Right atrium auricular region (tissue), 2 donors: ENCODE measurements around the gene RUBCNL. TPM values are rescaled to one million over a fixed set of nuclear protein-coding genes. Genes with fewer than 3 reads are reported as not detected.

Experiments used
- DNase-seq: peaks from one replicate; pipeline ENCODE4 v3.0.0-alpha.2; 2019; ENCODE audit warnings: low spot score
- H3K27ac ChIP-seq, 2 donors: fragments of 200-600 bp; sonication (generic); 1 replicate in 1 of 2; 2 replicates in 1 of 2; pipeline ENCODE4 v1.5.1; 2016 to 2019
- H3K27me3 ChIP-seq, 2 donors: fragments of 200-600 bp; sonication (generic); one replicate each; pipeline versions ENCODE4 v1.5.1 to v1.6.0; 2017 to 2019
- H3K36me3 ChIP-seq: fragments of 200-600 bp; sonication (generic); one replicate; pipeline ENCODE4 v1.5.1; 2016
- H3K4me1 ChIP-seq, 2 donors: fragments of 200-600 bp; sonication (generic); one replicate each; pipeline versions ENCODE4 v1.5.1 to v1.6.0; 2017 to 2019
- H3K4me3 ChIP-seq, 2 donors: fragments of 200-600 bp; sonication (generic); 1 replicate in 1 of 2; 2 replicates in 1 of 2; pipeline ENCODE4 v1.5.1; 2017 to 2019; ENCODE audit warnings: mild to moderate bottlenecking in 1 of 2, moderate library complexity in 1 of 2
- H3K9me3 ChIP-seq, 2 donors: fragments of 200-600 bp; sonication (generic); one replicate each; pipeline ENCODE4 v1.5.1; 2019
- CTCF ChIP-seq, 2 donors: fragments of 200-600 bp; sonication (generic); IDR thresholded peaks; one replicate each; pipeline ENCODE4 v1.5.1; 2019; ENCODE audit warnings: antibody characterized with exemption in 2 of 2
- total RNA-seq, 2 donors: library from RNA; depleted of rRNA; stranded (reverse); fragments of >200 nt; gene quantifications; one replicate each; pipeline ENCODE4 v1.1.0, GENCODE V29; 2016

Gene RUBCNL
- total RNA-seq, 2 donors from 2014 or later, result 0.59 to 1.5 TPM

DNA sequence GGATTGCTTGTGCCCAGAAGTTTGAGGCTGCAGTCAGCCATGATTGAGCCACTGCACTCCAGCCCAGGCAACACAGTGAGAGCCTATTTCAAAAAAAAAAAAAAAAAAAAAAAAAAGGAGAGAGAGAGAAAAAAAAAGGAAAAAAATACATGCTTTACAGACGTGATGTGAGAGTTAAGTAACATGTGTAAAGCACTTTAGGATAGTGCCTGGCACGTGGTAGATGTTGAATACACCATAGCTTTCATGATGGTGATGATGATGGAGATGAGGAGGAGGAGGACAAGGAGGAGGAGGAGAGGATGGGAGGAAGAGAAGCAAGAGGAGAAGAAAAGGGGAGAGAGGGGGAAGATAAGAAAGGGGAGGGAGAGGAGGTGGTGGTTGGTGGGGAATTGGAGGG lies 15.1 kb upstream of the RUBCNL start:
- DNase-seq, result no peak
- H3K4me1 ChIP-seq, result no peaks in the 10 kb centered on the region
- no peak for TF ChIP-seq CTCF (IDR thresholded peaks at IDR 0.05)

GRCh38 chr13:46401432-46401831 lies 14.4 kb upstream of the RUBCNL start:
- Histone ChIP-seq H3K27ac (no peak overlapping the region), H3K4me3 (no peak overlapping the region), H3K9me3 (no peaks in the 10 kb centered on the region), H3K36me3 (no peaks in the 10 kb centered on the region), H3K4me1 (no peaks in the 10 kb centered on the region), H3K27me3 (no peaks in the 10 kb centered on the region)
- no peak for DNase-seq
- no peak for TF ChIP-seq CTCF (IDR thresholded peaks at IDR 0.05)

More for the DNA sequence above, 15.1 kb upstream of the RUBCNL start:
- Histone ChIP-seq H3K9me3 (no peaks in the 10 kb centered on the region), H3K36me3 (no peaks in the 10 kb centered on the region), H3K4me3 (no peak overlapping the region), H3K27ac (no peak overlapping the region), H3K27me3 (no peaks in the 10 kb centered on the region)

DNA sequence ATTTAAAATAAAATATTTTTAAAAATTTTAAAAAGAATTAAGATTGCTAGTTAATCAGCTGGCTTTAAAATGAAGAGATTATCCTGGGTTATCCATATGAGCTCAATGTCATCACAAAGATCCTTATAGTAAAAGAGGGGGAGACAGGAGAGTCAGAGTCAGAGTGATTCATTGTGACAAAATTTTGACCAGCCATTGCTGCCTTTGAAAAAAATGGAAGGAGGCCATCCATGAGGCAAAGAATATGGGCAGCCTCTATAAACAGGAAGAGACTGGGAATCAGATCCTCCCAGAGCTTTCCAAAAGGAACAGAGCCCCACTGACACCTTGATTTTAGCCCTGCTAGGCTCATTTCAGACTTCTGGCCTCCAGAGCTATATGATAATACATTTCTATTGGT lies 9.3 kb upstream of the RUBCNL start:
- Histone ChIP-seq H3K27me3 (no peaks in the 10 kb centered on the region), H3K4me3 (no peak overlapping the region), H3K36me3 (no peaks in the 10 kb centered on the region), H3K27ac (no peak overlapping the region), H3K4me1 (no peaks in the 10 kb centered on the region), H3K9me3 (no peaks in the 10 kb centered on the region)
- DNase-seq, result no peak
- TF ChIP-seq CTCF (IDR thresholded peaks at IDR 0.05), result no peak

- no peak for TF ChIP-seq CTCF (IDR thresholded peaks at IDR 0.05)
- H3K36me3 ChIP-seq, result no peaks in the 10 kb centered on the region
- no peak for DNase-seq
- H3K9me3 ChIP-seq, result no peaks in the 10 kb centered on the region
- H3K4me1 ChIP-seq, result no peaks in the 10 kb centered on the region
- no peak overlapping the region for H3K27ac ChIP-seq
- no peaks in the 10 kb centered on the region for H3K27me3 ChIP-seq
- no peak overlapping the region for H3K4me3 ChIP-seq
Observed at GRCh38 chr13:46392967-46393366, 5.9 kb upstream of the RUBCNL start.

DNA sequence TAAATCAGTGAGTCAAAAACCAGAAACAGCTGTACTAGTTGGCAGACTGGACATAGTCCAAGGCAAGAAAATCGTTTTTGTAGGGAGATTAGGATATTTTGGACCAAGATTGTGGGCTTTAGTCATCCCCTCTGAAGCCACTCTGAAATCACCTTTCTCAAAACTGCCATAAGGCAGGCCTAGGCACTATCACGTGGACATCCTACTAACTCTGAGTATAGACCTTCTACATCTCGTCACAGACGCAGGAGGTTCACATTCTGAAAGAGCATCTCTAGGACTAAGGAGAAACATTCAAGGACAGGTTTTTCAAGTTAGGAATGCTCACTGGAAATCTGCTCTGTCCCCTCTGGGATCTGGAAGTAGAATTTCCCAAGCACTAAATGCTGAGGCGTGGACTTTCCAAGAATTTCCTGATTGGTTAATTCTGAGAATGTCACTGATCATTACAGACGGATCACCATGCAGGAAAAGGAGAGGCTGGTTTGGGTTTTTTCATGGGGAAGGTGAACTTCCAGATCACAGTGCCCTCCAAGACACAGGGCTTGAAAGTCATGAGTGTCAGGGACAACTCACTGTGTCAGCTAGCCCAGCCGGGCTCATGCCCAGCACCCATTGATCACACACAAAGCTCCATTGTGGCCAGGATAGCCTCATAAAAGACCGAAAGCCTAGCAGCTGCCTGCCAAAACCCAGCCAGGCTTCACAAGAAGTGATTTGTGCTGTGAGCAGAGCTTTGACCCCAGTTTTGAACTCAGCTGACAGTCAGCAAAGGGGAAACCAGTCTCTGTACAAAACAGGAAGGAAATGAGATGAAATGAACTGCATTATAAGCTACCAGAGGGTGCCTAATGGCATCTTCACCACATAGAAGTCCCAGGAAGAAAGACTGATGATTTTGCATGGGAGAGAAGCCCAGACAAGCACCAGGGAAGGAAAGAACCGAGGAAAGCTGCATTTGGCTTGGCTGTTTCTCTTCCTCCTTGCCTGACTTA lies 2.7 kb upstream of the RUBCNL start:
- Histone ChIP-seq H3K27me3 (peaks cover 0 to 7% of the 10 kb centered on the region in 2 donors), H3K27ac (no peak overlapping the region), H3K4me1 (peaks cover 0 to 10% of the 10 kb centered on the region in 2 donors), H3K36me3 (no peaks in the 10 kb centered on the region), H3K4me3 (no peak overlapping the region), H3K9me3 (no peaks in the 10 kb centered on the region)
- TF ChIP-seq CTCF (IDR thresholded peaks at IDR 0.05), result no peak
- no peak for DNase-seq
